GM23248 (cell line): Measurements from ENCODE around the gene CATSPER4. TPM values are rescaled to one million over a fixed set of nuclear protein-coding genes. Genes with fewer than 3 reads are reported as not detected.

Source experiments
- DNase-seq: peaks from one replicate; pipeline ENCODE4 v3.0.0-alpha.2; 2015
- H2AFZ ChIP-seq: fragments of 200-600 bp; sonication (generic); 2 replicates; pipeline ENCODE4 v1.6.1; 2016; ENCODE audit warnings: antibody characterized with exemption
- H3F3A ChIP-seq: fragments of 200-600 bp; sonication (generic); 2 replicates; pipeline ENCODE4 v1.6.1; 2016; ENCODE audit warnings: mild to moderate bottlenecking, antibody characterized with exemption, mixed run types; ENCODE audit not compliant: insufficient read depth
- H3K27ac ChIP-seq: fragments of 200-600 bp; sonication (generic); 2 replicates; pipeline ENCODE4 v1.5.1; 2016; ENCODE audit warnings: mild to moderate bottlenecking
- H3K27me3 ChIP-seq: fragments of 200-600 bp; sonication (generic); replicated peaks from 2 replicates; pipeline ENCODE4 v1.6.1; 2016; ENCODE audit warnings: mild to moderate bottlenecking; ENCODE audit not compliant: insufficient read depth
- H3K36me3 ChIP-seq: fragments of 200-600 bp; sonication (generic); 2 replicates; pipeline ENCODE4 v1.6.1; 2016; ENCODE audit warnings: low read depth, mild to moderate bottlenecking
- H3K4me1 ChIP-seq: fragments of 200-600 bp; sonication (generic); 2 replicates; pipeline ENCODE4 v1.6.1; 2016; ENCODE audit warnings: mild to moderate bottlenecking; ENCODE audit not compliant: insufficient read depth
- H3K4me2 ChIP-seq: fragments of 200-600 bp; sonication (generic); one replicate; pipeline ENCODE4 v1.6.1; 2016; ENCODE audit warnings: mild to moderate bottlenecking; ENCODE audit not compliant: unreplicated experiment
- H3K4me3 ChIP-seq: fragments of 200-600 bp; sonication (generic); 2 replicates; pipeline ENCODE4 v1.5.1; 2016; ENCODE audit warnings: mild to moderate bottlenecking
- H3K79me2 ChIP-seq: fragments of 200-600 bp; sonication (generic); 2 replicates; pipeline ENCODE4 v1.6.1; 2016; ENCODE audit warnings: mild to moderate bottlenecking; ENCODE audit not compliant: insufficient read depth
- H3K9ac ChIP-seq: fragments of 200-600 bp; sonication (generic); 2 replicates; pipeline ENCODE4 v1.6.1; 2016; ENCODE audit warnings: mild to moderate bottlenecking
- H3K9me2 ChIP-seq: fragments of 200-600 bp; sonication (generic); 2 replicates; pipeline ENCODE4 v1.6.1; 2016; ENCODE audit warnings: mixed run types, mild to moderate bottlenecking, moderate library complexity; ENCODE audit not compliant: insufficient read depth
- H3K9me3 ChIP-seq: fragments of 200-600 bp; sonication (generic); one replicate; pipeline ENCODE4 v1.6.1; 2017; ENCODE audit warnings: low read depth
- H4K20me1 ChIP-seq: fragments of 200-600 bp; sonication (generic); 2 replicates; pipeline ENCODE4 v1.6.0; 2016; ENCODE audit not compliant: insufficient read depth
- EZH2 ChIP-seq: fragments of 200-600 bp; sonication (generic); IDR thresholded peaks from 2 replicates; pipeline ENCODE4 v1.6.1; 2018; ENCODE audit warnings: antibody characterized with exemption, mild to moderate bottlenecking; ENCODE audit not compliant: insufficient read depth, poor library complexity, severe bottlenecking
- EZH2phosphoT487 ChIP-seq: fragments of 200-600 bp; sonication (generic); IDR thresholded peaks from 2 replicates; pipeline ENCODE4 v1.6.1; 2018; ENCODE audit warnings: antibody characterized with exemption, moderate library complexity, mild to moderate bottlenecking, low read depth; ENCODE audit not compliant: insufficient read depth
- WGBS, 2 experiments: methylation state at CpG; one replicate each; pipeline ENCODE4 v1.1.6; 2015 to 2017; ENCODE audit warnings: low lambda C conversion rate in 2 of 2, low coverage in 1 of 2; ENCODE audit errors: missing lambda C conversion rate in 2 of 2; 5-methylcytosine and 5-hydroxymethylcytosine counted together
- in situ Hi-C: fragments of 300-500 bp; cut with MboI; formaldehyde crosslinking; loops from 2 replicates; pipeline ENCODE4 v1.15.0; 2020
- polyA plus RNA-seq: library from polyadenylated mRNA; unstranded; fragments of >200 nt; fragmentation: Nextera tagmentation; extraction: Ambion mirVana; gene quantifications from 2 replicates; pipeline ENCODE4 v1.2.1, GENCODE V29; 2016
- total RNA-seq: library from RNA; depleted of rRNA; stranded (reverse); fragments of >200 nt; shearing (Covaris generic); gene quantifications from 2 replicates; pipeline ENCODE4 v1.2.3, GENCODE V29; 2014

The CATSPER4 gene
- total and polyA plus RNA-seq, 2 experiments from 2014 or later = not detected

DNA sequence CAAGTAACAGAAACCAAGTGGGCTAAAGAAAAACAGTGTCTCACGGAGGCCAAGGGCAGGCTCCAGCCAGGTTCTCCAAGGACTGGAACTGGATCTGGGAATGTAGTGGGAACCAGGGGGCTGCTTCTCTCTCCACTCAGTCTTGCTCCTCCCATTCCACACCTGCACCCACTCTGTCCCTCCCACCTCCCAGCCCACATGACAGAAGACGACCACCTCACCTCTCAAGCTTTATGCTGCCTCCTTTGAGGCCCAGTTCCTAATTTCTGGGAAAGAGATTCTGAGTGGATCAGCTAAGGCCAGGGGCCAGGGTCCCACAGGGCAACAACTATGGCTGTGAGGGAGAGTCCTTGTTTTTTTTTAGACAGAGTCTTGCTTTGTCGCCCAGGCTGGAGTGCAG, 24.8 kb downstream of the CATSPER4 start:
- Histone ChIP-seq H3K9me2 (no peaks in the 10 kb centered on the region), H3K9me3 (no peaks in the 10 kb centered on the region), H3K27ac (no peak overlapping the region), H3K36me3 (no peaks in the 10 kb centered on the region), H3K79me2 (no peaks in the 10 kb centered on the region), H3K27me3 (peaks cover 10% of the 10 kb centered on the region), H3K4me2 (no peak overlapping the region), H4K20me1 (no peaks in the 10 kb centered on the region), H3K9ac (no peak overlapping the region), H3K4me1 (no peaks in the 10 kb centered on the region), H3K4me3 (no peak overlapping the region), H2AFZ (no peak overlapping the region), H3F3A (no peaks in the 10 kb centered on the region)
- TF ChIP-seq EZH2phosphoT487 (no peak), EZH2 (no peak)
- 23 to 27% methylated on average over 3 of the region's 3 CpGs for WGBS, 2 experiments
- DNase-seq = no peak
- in situ Hi-C loops = no loop called here

DNA sequence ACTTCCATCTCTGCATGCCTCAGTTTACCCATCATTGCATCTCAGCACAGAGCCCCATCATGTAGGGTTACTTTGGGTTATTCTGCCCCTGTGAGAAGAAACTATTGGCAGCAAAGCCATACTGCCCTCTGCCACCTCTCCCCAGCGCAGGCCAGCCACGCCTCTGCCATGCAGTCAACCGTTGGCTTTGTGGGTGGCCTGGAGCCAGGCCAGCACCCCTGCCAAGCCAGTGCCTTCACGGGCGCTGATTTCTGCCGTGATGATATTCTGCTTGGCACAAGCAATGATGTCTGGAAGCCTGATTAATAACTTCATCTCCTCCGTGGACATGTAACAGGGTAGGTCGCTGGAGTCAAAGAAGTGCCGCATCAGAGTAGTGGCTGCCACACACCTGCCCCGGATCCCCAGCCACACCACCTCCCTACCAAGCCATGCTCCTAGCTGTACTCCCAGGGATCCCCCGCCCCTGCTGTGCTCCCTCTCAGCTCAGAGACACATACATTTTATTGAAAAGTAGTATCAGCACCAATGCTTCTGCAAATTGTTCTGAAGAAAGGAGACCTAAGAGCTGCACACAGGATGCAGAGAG, 28.6 kb downstream of the CATSPER4 start:
- WGBS, 2 experiments = 44 to 49% methylated on average over 11 of the region's 11 CpGs
- no peaks in the 10 kb centered on the region for H3K4me1 ChIP-seq
- H3F3A ChIP-seq = no peaks in the 10 kb centered on the region
- H3K4me3 ChIP-seq = no peak overlapping the region
- no peaks in the 10 kb centered on the region for H3K9me3 ChIP-seq
- H3K36me3 ChIP-seq = no peaks in the 10 kb centered on the region
- no peaks in the 10 kb centered on the region for H4K20me1 ChIP-seq
- in situ Hi-C loops = no loop called here
- no peaks in the 10 kb centered on the region; the same call in 1 of the 2 replicates for H3K27me3 ChIP-seq
- no peak overlapping the region for H3K4me2 ChIP-seq
- no peak overlapping the region for H2AFZ ChIP-seq
- H3K27ac ChIP-seq = no peak overlapping the region
- no peaks in the 10 kb centered on the region for H3K9me2 ChIP-seq
- DNase-seq = no peak
- TF ChIP-seq EZH2phosphoT487 (no peak), EZH2 (no peak)
- no peaks in the 10 kb centered on the region for H3K79me2 ChIP-seq
- no peak overlapping the region for H3K9ac ChIP-seq

DNA sequence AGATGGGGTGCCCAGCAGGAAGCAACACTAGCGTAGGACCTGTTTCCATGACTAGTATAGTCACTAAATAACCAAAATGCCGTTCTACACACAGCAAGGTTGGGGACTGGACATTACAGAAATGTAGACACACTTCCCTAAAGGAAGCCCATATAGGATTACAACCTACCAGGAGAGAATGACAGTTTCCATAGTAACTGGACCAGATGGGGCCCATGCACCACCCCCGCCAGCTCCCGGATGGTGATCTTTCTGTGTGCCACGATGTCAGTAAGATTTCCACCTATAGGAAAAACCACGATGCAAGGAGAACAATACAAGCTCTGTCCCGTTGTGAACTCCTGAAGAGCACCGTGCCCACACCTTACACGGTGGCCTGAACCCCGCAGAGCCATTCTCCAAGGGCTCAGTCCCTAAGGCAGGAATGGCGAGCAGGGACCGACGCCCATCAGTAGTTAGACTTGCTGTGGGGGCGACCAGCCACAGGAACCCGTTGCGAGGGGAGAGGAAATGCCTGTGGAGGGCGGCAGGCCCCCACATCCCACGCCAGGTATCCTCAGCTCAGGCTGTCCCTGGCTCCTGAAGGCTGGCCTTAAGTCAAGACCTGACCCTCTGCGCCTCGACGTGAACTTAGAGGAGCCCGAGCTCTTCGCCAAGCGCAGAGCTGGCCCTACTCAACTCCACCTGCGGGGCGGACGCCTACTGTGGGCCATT, 30.0 kb downstream of the CATSPER4 start:
- H3K9me3 ChIP-seq = no peaks in the 10 kb centered on the region
- no peaks in the 10 kb centered on the region for H3F3A ChIP-seq
- H3K9ac ChIP-seq = no peak overlapping the region
- no peak for TF ChIP-seq EZH2
- no peak for TF ChIP-seq EZH2phosphoT487
- no peak overlapping the region for H2AFZ ChIP-seq
- no peak overlapping the region for H3K27ac ChIP-seq
- H3K4me2 ChIP-seq = no peak overlapping the region
- no peaks in the 10 kb centered on the region for H3K36me3 ChIP-seq
- H3K4me3 ChIP-seq = no peak overlapping the region
- H3K4me1 ChIP-seq = no peaks in the 10 kb centered on the region
- in situ Hi-C loops = no loop called here
- no peaks in the 10 kb centered on the region for H3K79me2 ChIP-seq
- H3K9me2 ChIP-seq = no peaks in the 10 kb centered on the region
- H3K27me3 ChIP-seq = no peaks in the 10 kb centered on the region; the same call in 1 of the 2 replicates
- DNase-seq = no peak
- WGBS, 2 experiments = 63% methylated on average over 27 of the region's 27 CpGs
- H4K20me1 ChIP-seq = no peaks in the 10 kb centered on the region

DNA sequence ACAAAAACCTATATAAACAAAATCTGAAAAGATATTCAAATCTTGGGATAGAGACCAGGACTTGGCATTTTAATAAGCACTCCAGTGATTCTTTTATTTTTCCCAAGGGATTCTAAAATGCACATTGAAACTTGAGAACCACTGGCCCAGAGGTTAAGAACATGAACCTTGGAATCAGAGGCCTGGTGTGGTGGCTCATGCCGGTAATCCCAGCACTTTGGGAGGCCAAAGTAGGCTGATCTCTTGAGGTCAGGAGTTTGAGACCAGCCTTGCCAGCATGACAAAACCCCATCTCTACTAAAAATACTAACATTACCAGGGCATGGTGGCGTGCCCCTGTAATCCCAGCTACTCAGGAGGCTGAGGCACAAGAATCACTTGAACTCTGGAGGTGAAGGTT, 30.7 kb downstream of the CATSPER4 start:
- Histone ChIP-seq H3K4me3 (no peak overlapping the region), H3K79me2 (no peaks in the 10 kb centered on the region), H3K27me3 (peaks cover 5% of the 10 kb centered on the region), H3K36me3 (no peaks in the 10 kb centered on the region), H3K9ac (no peak overlapping the region), H3K9me2 (no peaks in the 10 kb centered on the region), H3K27ac (no peak overlapping the region), H3K9me3 (no peaks in the 10 kb centered on the region), H3F3A (no peaks in the 10 kb centered on the region), H4K20me1 (no peaks in the 10 kb centered on the region), H2AFZ (no peak overlapping the region), H3K4me2 (no peak overlapping the region), H3K4me1 (no peaks in the 10 kb centered on the region)
- no peak for DNase-seq
- in situ Hi-C loops = no loop called here
- WGBS, 2 experiments = 67 to 69% methylated on average over 2 of the region's 2 CpGs
- TF ChIP-seq EZH2 (no peak), EZH2phosphoT487 (no peak)
